VCaP (cell line): ENCODE measurements around the gene BNC2.
A peak's percentile ranks its signal among the peaks of the same experiment; 100 is the strongest.
"Not testable (repeated sequence)": the region's sequence is repeated elsewhere in the genome, so short reads cannot be mapped to it uniquely, and the experiment has no call there.

ENCODE experiments used
- H3K27ac ChIP-seq: fragments of 450-650 bp; 2 replicates; pipeline ENCODE4 v1.5.1; 2017
- CTCF ChIP-seq: fragments of 450-650 bp; conservative IDR thresholded peaks from 2 replicates; pipeline ENCODE4 v1.5.1; 2017; ENCODE audit warnings: mild to moderate bottlenecking, moderate library complexity

The BNC2 gene, protein sequence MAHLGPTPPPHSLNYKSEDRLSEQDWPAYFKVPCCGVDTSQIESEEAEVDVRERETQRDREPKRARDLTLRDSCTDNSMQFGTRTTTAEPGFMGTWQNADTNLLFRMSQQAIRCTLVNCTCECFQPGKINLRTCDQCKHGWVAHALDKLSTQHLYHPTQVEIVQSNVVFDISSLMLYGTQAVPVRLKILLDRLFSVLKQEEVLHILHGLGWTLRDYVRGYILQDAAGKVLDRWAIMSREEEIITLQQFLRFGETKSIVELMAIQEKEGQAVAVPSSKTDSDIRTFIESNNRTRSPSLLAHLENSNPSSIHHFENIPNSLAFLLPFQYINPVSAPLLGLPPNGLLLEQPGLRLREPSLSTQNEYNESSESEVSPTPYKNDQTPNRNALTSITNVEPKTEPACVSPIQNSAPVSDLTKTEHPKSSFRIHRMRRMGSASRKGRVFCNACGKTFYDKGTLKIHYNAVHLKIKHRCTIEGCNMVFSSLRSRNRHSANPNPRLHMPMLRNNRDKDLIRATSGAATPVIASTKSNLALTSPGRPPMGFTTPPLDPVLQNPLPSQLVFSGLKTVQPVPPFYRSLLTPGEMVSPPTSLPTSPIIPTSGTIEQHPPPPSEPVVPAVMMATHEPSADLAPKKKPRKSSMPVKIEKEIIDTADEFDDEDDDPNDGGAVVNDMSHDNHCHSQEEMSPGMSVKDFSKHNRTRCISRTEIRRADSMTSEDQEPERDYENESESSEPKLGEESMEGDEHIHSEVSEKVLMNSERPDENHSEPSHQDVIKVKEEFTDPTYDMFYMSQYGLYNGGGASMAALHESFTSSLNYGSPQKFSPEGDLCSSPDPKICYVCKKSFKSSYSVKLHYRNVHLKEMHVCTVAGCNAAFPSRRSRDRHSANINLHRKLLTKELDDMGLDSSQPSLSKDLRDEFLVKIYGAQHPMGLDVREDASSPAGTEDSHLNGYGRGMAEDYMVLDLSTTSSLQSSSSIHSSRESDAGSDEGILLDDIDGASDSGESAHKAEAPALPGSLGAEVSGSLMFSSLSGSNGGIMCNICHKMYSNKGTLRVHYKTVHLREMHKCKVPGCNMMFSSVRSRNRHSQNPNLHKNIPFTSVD

GRCh38 chr9:16870596-16871335 is at the start of gene BNC2:
TSS of gene BNC2 (minus strand) at chr9:16870670. CDS start at chr9:16870648, 22 bp downstream.
- H3K27ac ChIP-seq, result peak within 1 kb of the TSS; percentile 69
- peak; percentile 38 for TF ChIP-seq CTCF

DNA sequence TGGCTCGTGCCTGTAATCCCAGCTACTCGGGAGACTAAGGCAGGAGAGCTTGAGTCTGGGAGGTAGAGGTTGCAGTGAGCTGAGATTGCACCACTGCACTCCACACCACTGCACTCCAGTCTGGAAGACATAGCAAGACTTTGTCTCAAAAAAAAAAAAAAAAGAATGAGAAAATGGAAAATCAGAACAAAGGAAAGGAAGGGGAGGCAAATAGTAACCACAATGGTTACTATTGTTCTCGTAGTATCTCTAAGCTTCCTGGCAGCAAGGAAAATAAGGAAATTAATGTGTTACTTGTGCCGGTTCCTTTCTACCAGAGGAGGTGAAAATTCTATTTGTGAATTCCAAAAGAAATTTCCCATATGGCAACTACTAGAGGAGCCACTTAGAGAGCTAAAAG is 48.5 kb upstream of the BNC2 start:
- H3K27ac ChIP-seq, result no peak overlapping the region
- no peak for TF ChIP-seq CTCF

- TF ChIP-seq CTCF, result no peak
- H3K27ac ChIP-seq, result no peak overlapping the region
Observed at GRCh38 chr9:16915126-16915831, 44.8 kb upstream of the BNC2 start.

DNA sequence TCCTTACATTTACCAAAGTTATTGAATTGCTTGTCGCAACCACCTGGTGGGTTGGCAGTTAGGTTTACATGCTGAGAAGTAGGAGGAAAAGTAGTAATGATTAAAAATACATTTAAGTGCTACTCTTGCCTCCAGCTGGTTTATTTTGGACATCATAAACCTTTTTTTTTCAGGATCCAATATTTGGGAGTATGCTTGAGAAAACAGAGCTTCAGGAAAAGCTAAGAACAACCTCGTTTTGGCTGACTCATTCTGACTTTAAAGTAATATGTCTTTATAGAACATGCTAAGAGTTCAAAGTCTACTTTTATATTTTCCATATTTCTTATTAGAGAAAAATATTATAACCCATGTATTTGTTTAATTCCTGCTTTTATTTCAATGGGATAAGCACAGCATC is 41.7 kb upstream of the BNC2 start:
- no peak for TF ChIP-seq CTCF
- H3K27ac ChIP-seq, result no peak overlapping the region

GRCh38 chr9:16908206-16908605 is 37.7 kb upstream of the BNC2 start:
- not testable (repeated sequence) for H3K27ac ChIP-seq

GRCh38 chr9:16904655-16905054 is 34.2 kb upstream of the BNC2 start:
- H3K27ac ChIP-seq, result no peak overlapping the region
- no peak for TF ChIP-seq CTCF

DNA sequence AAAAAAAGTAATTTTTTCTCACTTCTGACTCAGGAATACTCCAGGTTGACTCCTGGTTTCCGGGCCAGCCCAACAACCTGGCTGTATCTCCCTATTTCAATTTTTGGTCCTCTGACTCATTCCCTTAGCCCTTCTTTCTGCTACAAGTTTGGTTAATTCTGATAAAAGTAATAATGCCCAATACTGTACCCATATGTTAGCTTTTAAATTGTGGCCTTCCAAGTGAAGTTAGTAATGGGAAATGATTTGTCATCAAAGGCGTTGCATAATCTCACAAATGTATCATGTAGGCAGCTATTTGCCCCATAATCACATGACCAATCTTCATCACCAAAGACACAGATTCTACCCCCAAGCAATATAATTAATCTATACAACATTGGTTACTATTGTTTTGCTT is 31.1 kb upstream of the BNC2 start:
- TF ChIP-seq CTCF, result no peak
- H3K27ac ChIP-seq, result peak overlapping the region; percentile 93; the same call in 1 of the 2 replicates
